Parathyroid adenoma (tissue), 2 donors: ENCODE measurements around the gene SSTR4.

Experiments
- H2AFZ ChIP-seq: fragments of 300-600 bp; sonication (generic); one replicate; pipeline ENCODE4 v1.7.0; 2017; ENCODE audit warnings: antibody characterized with exemption, mild to moderate bottlenecking
- H3K27ac ChIP-seq: fragments of 300-600 bp; sonication (generic); one replicate; pipeline ENCODE4 v1.7.0; 2017
- H3K27me3 ChIP-seq: fragments of 300-600 bp; sonication (generic); one replicate; pipeline ENCODE4 v1.7.0; 2017; ENCODE audit warnings: low read length; ENCODE audit not compliant: control insufficient read depth, insufficient read depth
- H3K36me3 ChIP-seq: fragments of 300-600 bp; sonication (generic); one replicate; pipeline ENCODE4 v1.7.0; 2017; ENCODE audit warnings: low read length; ENCODE audit not compliant: control insufficient read depth, insufficient read depth
- H3K4me1 ChIP-seq: fragments of 300-600 bp; sonication (generic); one replicate; pipeline ENCODE4 v1.7.0; 2017; ENCODE audit warnings: control low read depth
- H3K4me2 ChIP-seq: fragments of 300-600 bp; sonication (generic); one replicate; pipeline ENCODE4 v1.7.0; 2017; ENCODE audit warnings: low read length
- H3K4me3 ChIP-seq: fragments of 300-600 bp; sonication (generic); one replicate; pipeline ENCODE4 v1.7.0; 2017; ENCODE audit warnings: low read depth, low read length
- H3K79me2 ChIP-seq: fragments of 300-600 bp; sonication (generic); one replicate; pipeline ENCODE4 v1.7.0; 2017; ENCODE audit warnings: control low read depth
- H3K9ac ChIP-seq: fragments of 300-600 bp; sonication (generic); one replicate; pipeline ENCODE4 v1.7.0; 2017; ENCODE audit warnings: mild to moderate bottlenecking
- H3K9me3 ChIP-seq: fragments of 300-600 bp; sonication (generic); one replicate; pipeline ENCODE4 v1.7.0; 2017; ENCODE audit warnings: low read length; ENCODE audit not compliant: control insufficient read depth
- CTCF ChIP-seq: fragments of 300-600 bp; sonication (generic); IDR thresholded peaks from one replicate; pipeline ENCODE4 v1.7.0; 2017; ENCODE audit warnings: antibody characterized with exemption, mild to moderate bottlenecking
- donor health status: primary hyperparathyroidism.

SSTR4 gene

GRCh38 chr20:23080521-23080920 lies 45.4 kb downstream of the SSTR4 start:
- H3K79me2 ChIP-seq: no peaks in the 10 kb centered on the region
- no peaks in the 10 kb centered on the region for H3K9me3 ChIP-seq
- H3K4me2 ChIP-seq: no peak overlapping the region
- no peaks in the 10 kb centered on the region for H3K36me3 ChIP-seq
- no peak overlapping the region for H3K4me3 ChIP-seq
- no peak overlapping the region for H3K27ac ChIP-seq
- no peaks in the 10 kb centered on the region for H3K27me3 ChIP-seq
- no peak overlapping the region for H2AFZ ChIP-seq
- H3K4me1 ChIP-seq: peaks cover 4% of the 10 kb centered on the region
- TF ChIP-seq CTCF: no peak
- H3K9ac ChIP-seq: no peak overlapping the region

- Histone ChIP-seq H3K4me3 (no peak overlapping the region), H3K36me3 (no peaks in the 10 kb centered on the region), H3K4me2 (no peak overlapping the region), H3K4me1 (peaks cover 4% of the 10 kb centered on the region), H3K9ac (no peak overlapping the region), H3K27me3 (no peaks in the 10 kb centered on the region), H3K79me2 (no peaks in the 10 kb centered on the region), H2AFZ (no peak overlapping the region), H3K9me3 (no peaks in the 10 kb centered on the region), H3K27ac (no peak overlapping the region)
- no peak for TF ChIP-seq CTCF
Measured at GRCh38 chr20:23081263-23081819, 46.2 kb downstream of the SSTR4 start.

GRCh38 chr20:23082846-23083552 lies 47.9 kb downstream of the SSTR4 start:
- no peaks in the 10 kb centered on the region for H3K27me3 ChIP-seq
- no peaks in the 10 kb centered on the region for H3K9me3 ChIP-seq
- H2AFZ ChIP-seq: no peak overlapping the region
- H3K9ac ChIP-seq: no peak overlapping the region
- H3K4me2 ChIP-seq: no peak overlapping the region
- H3K27ac ChIP-seq: peak overlapping the region; percentile 72
- no peaks in the 10 kb centered on the region for H3K4me1 ChIP-seq
- H3K79me2 ChIP-seq: no peaks in the 10 kb centered on the region
- peak overlapping the region; percentile 19 for H3K4me3 ChIP-seq
- TF ChIP-seq CTCF: no peak
- H3K36me3 ChIP-seq: no peaks in the 10 kb centered on the region

- Histone ChIP-seq H2AFZ (no peak overlapping the region), H3K36me3 (no peaks in the 10 kb centered on the region), H3K27me3 (no peaks in the 10 kb centered on the region), H3K4me1 (no peaks in the 10 kb centered on the region), H3K27ac (peak overlapping the region; percentile 72), H3K4me3 (peak overlapping the region; percentile 28), H3K9me3 (no peaks in the 10 kb centered on the region), H3K9ac (no peak overlapping the region), H3K79me2 (no peaks in the 10 kb centered on the region), H3K4me2 (no peak overlapping the region)
- no peak for TF ChIP-seq CTCF
Measured at GRCh38 chr20:23083553-23084220, 48.6 kb downstream of the SSTR4 start.
